D721Med (cell line): ENCODE data around the gene CBX3.
"Not testable (repeated sequence)": the region's sequence is repeated elsewhere in the genome, so short reads cannot be mapped to it uniquely, and the experiment has no call there.

ENCODE experiments used
- DNase-seq: peaks from one replicate; pipeline ENCODE4 v3.0.0; 2011; ENCODE audit warnings: low spot score; ENCODE audit not compliant: insufficient read length
- FAIRE-seq: peaks from 2 replicates; lab custom pipeline; 2011; peaks lifted over from hg19 to GRCh38; lab: Jason Lieb, UNC
- TF ChIP-seq, protein P1 (sequence below): IDR thresholded peaks from 2 replicates; pipeline ENCODE4 v1.5.1; 2012; ENCODE audit warnings: mild to moderate bottlenecking, control low read depth; ENCODE audit not compliant: insufficient read depth; ENCODE audit errors: missing control alignments

Gene CBX3

DNA sequence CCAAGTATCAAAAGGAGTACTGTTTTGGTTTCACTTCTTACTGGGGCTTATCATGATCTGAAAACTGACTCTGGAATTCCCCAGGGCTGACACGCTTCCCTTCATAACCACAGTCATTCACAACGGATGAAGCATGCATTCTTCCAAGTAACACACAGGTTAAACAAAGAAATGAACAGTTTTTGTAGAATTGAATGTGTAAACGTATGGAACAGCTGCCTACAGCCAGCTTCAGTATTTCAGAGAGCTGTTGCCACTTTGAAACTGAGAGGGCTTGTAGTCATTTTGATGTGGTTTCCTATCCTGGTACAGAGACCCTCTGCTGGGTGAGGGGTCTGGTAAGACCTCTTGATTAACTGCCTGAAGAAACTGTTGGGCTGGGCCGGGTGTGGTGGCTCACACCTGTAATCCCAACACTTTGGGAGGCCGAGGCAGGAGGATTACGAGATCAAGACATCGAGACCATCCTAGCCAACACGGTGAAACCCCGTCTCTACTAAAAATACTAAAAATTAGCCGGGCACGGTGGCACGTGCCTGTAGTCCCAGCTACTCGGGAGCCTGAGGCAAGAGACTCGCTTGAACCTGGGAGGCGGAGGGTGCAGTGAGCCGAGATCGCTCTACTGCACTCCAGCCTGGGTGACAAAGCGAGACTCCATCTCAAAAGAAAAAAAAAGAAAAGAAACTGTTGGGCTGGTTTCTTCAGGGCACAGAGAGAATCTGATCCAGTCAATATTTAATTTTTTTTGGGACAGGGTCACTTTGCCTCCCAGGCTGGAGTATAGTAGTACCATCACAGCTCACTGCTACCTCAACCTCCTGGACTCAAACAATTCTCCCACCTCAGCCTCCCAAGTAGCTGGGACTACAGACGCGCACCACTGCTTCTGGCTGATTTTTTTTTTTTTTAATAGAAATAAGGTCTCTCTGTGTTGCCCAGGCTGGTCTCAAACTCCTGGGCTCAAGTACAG is 44.8 kb upstream of the CBX3 start:
- TF ChIP-seq, protein P1, sequence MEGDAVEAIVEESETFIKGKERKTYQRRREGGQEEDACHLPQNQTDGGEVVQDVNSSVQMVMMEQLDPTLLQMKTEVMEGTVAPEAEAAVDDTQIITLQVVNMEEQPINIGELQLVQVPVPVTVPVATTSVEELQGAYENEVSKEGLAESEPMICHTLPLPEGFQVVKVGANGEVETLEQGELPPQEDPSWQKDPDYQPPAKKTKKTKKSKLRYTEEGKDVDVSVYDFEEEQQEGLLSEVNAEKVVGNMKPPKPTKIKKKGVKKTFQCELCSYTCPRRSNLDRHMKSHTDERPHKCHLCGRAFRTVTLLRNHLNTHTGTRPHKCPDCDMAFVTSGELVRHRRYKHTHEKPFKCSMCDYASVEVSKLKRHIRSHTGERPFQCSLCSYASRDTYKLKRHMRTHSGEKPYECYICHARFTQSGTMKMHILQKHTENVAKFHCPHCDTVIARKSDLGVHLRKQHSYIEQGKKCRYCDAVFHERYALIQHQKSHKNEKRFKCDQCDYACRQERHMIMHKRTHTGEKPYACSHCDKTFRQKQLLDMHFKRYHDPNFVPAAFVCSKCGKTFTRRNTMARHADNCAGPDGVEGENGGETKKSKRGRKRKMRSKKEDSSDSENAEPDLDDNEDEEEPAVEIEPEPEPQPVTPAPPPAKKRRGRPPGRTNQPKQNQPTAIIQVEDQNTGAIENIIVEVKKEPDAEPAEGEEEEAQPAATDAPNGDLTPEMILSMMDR: no peak
- DNase-seq (no peak), FAIRE-seq (no peak)

DNA sequence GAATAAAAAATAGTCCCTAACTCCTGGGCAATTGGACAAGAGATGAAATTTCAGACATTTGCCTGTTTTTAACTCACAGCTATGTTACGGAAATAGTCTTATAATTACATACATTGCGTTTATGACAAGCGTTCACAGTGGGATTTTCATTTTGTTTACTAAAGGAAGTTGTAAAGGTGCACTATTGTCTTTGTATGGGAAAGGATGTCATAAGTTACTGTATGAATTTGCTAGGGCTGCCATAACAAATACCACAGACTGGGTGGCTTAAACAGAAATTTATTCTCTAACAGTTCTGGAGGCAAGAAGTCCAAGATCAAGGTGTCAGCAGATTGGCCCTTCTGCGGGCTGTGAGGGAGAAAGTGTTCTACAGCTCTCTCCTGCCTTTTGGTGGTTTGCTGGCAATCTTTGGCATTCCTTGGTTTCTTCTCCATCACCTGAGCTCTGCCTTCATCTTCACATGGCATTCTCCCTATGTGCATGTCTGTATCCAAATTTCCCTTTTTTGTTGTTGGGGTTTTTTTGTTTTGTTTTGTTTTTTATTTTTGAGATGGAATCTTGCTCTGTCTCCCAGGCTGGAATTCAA is 43.9 kb upstream of the CBX3 start:
- DNase-seq (no peak), FAIRE-seq (no peak)
- TF ChIP-seq, protein P1: no peak

DNA sequence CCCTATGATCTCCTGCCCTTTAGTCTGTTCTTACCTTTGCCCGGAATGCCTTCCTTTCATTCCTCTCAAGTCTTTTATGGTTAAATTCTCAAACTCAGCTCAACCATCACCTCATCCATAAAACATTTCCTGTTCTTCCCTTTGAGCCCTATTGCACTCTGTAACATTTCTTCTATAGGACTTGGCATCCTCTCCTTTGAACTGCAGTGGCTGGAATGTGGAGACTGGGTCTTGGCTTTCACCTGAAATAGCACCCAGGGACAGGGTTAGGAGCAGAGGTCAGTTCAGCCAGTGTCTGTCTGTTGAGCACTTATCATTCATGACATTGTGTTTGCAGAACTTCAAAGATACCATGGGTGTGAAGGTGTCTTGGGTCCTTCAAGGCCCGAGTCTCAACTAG is 42.3 kb upstream of the CBX3 start:
- FAIRE-seq (no peak), DNase-seq (no peak)
- TF ChIP-seq, protein P1: no peak

DNA sequence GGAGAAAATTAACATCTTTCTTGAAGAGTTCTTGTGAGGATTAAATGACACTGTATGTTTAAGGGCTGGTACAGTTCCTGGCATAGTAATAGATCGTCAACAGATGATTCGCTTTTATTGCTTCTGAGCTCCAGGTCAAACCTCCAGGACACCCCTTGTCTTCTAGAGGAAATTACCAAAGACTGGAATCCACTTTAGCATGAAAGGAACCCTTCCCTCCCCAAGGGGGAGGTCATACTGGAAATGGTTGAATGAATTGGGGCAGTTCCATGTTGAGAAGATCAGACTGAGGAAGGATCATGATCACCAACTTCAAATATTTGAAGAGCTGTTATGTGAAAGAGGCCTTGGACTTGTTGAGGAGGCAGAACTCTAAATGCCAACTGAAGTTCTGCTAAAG is 40.6 kb upstream of the CBX3 start:
- TF ChIP-seq, protein P1: no peak
- DNase-seq (no peak), FAIRE-seq (no peak)

DNA sequence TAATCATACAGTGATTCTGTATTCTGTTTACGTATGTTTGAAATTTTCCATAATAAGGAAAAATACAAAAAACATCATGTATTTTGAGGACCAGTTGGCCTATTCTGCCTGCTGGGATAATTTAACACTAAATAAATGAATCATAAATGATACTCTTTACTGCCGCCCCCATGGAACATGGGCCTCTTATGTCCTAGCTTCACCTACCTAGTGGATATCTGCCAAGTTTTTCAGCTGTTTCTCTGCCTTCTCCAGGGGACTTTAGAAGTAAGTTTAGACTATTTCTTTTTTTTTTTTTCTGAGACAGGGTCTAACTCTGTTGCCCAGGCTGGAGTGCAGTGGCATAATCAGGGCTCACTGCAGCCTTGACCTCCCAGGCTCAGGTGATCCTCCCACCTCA is 39.1 kb upstream of the CBX3 start:
- TF ChIP-seq, protein P1: no peak
- FAIRE-seq (no peak), DNase-seq (no peak)

DNA sequence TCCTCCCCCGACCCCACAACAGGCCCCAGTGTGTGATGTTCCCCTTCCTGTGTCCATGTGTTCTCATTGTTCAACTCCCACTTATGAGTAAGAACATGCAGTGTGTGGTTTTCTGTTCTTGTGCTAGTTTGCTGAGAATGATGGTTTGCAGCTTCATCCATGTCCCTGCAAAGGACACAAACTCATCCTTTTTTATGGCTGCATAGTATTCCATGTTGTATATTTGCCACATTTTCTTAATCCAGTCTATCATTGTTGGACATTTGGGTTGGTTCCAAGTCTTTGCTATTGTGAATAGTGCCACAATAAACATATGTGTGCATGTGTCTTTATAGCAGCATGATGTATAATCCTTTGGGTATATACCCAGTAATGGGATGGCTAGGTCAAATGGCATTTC is 37.7 kb upstream of the CBX3 start:
- DNase-seq, FAIRE-seq: not testable (repeated sequence)

DNA sequence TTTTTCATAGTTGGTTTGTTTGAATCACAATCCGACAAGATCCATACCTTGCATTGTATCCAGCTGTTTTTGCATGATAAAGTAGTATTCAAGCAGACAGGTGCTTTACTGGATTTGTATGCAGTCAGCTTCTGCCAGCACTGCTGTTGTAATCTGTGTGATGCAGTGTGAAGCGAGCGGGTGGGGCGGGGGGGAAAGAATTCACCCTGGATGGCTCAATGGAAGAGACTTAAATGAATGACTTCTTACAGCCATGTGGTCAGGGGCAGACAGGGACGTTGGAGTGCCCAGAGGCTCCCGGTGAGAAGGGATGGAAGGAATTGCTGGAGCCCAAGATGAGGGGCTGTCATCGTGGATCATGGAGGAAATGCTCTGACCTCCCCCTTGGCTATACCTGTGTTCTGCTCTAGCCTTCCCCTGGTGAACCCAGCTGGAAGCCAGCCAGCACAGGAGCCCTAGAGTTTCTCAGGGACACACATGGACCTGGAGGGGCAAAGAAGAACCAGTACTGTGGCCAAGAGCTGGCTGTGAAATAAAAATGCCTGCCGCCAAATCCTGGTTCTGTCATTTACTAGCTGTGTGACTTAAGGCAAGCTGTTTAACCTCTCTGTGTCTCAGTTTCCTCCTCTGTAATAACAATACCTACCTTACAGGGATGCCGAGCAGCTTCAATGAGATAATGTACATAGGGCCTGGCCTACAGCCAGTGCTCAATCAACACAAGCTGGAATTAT is 35.4 kb upstream of the CBX3 start:
- no peak for FAIRE-seq
- TF ChIP-seq, protein P1: no peak
- DNase-seq: no peak
